ENCODE results near the gene WNT3A.
"Not testable (repeated sequence)": the region's sequence is repeated elsewhere in the genome, so short reads cannot be mapped to it uniquely, and the experiment has no call there.

GRCh38 chr1:227972843-227973374 lies 33.9 kb upstream of the WNT3A start:
- TF ChIP-seq, protein P1, sequence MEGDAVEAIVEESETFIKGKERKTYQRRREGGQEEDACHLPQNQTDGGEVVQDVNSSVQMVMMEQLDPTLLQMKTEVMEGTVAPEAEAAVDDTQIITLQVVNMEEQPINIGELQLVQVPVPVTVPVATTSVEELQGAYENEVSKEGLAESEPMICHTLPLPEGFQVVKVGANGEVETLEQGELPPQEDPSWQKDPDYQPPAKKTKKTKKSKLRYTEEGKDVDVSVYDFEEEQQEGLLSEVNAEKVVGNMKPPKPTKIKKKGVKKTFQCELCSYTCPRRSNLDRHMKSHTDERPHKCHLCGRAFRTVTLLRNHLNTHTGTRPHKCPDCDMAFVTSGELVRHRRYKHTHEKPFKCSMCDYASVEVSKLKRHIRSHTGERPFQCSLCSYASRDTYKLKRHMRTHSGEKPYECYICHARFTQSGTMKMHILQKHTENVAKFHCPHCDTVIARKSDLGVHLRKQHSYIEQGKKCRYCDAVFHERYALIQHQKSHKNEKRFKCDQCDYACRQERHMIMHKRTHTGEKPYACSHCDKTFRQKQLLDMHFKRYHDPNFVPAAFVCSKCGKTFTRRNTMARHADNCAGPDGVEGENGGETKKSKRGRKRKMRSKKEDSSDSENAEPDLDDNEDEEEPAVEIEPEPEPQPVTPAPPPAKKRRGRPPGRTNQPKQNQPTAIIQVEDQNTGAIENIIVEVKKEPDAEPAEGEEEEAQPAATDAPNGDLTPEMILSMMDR (IDR thresholded peaks at IDR 0.05): not testable (repeated sequence)
- TF ChIP-seq POLR2A, POLR2AphosphoS5 (IDR thresholded peaks at IDR 0.05): not testable (repeated sequence)
